Measurements from ENCODE around the gene SLC1A3.

The SLC1A3 gene

GRCh38 chr5:36600917-36601527 lies 5.4 kb upstream of the SLC1A3 start:
- peak; percentile 75 for DNase-seq

- no peak for DNase-seq
Observed at GRCh38 chr5:36602704-36603321, 3.6 kb upstream of the SLC1A3 start.

- no peak for DNase-seq
Observed at GRCh38 chr5:36605241-36605640, 1.2 kb upstream of the SLC1A3 start.

- no peak for DNase-seq
Observed at GRCh38 chr5:36606036-36606427, 374 bp upstream of the SLC1A3 start.

- DNase-seq = peak; percentile 39
Observed at GRCh38 chr5:36607114-36607571, 737 bp downstream of the SLC1A3 start.

- no peak for DNase-seq
Observed at GRCh38 chr5:36607838-36608783, 1.7 kb downstream of the SLC1A3 start.

- no peak for DNase-seq
Observed at GRCh38 chr5:36610621-36611020, 4.2 kb downstream of the SLC1A3 start.

GRCh38 chr5:36611520-36612274 lies 5.3 kb downstream of the SLC1A3 start:
- no peak for DNase-seq

GRCh38 chr5:36613241-36613640 lies 6.8 kb downstream of the SLC1A3 start:
- no peak for DNase-seq

- DNase-seq = no peak
Observed at GRCh38 chr5:36613771-36614656, 7.6 kb downstream of the SLC1A3 start.

- DNase-seq = no peak
Observed at GRCh38 chr5:36614657-36615308, 8.4 kb downstream of the SLC1A3 start.

GRCh38 chr5:36619012-36619635 lies 12.7 kb downstream of the SLC1A3 start:
- DNase-seq = no peak

GRCh38 chr5:36621985-36622384 lies 15.6 kb downstream of the SLC1A3 start:
- DNase-seq = no peak

- no peak for DNase-seq
Observed at GRCh38 chr5:36623832-36624231, 17.4 kb downstream of the SLC1A3 start.

- no peak for DNase-seq
Observed at GRCh38 chr5:36624277-36624676, 17.9 kb downstream of the SLC1A3 start.

GRCh38 chr5:36628695-36629094 lies 22.3 kb downstream of the SLC1A3 start:
- no peak for DNase-seq

GRCh38 chr5:36629729-36630128 lies 23.3 kb downstream of the SLC1A3 start:
- DNase-seq = no peak

GRCh38 chr5:36630201-36631145 lies 24.1 kb downstream of the SLC1A3 start:
- no peak for DNase-seq

- no peak for DNase-seq
Observed at GRCh38 chr5:36631154-36631553, 24.7 kb downstream of the SLC1A3 start.

All from NCI-H1105 treated with DMSO at 0.1 percent for 48 hours (cell line).